Muscle of leg (tissue), 11 donors: ENCODE data around the gene MBD4. TPM values are rescaled to one million over a fixed set of nuclear protein-coding genes. Genes with fewer than 3 reads are reported as not detected.

Experiments used
- DNase-seq: peaks from one replicate; pipeline ENCODE4 v3.0.0; 2013
- H3K27ac ChIP-seq: one replicate; pipeline ENCODE4 v1.5.1; 2013; ENCODE audit warnings: mild to moderate bottlenecking, low read length, control low read depth
- H3K27me3 ChIP-seq: one replicate; pipeline ENCODE4 v1.6.1; 2013; ENCODE audit warnings: low read length; ENCODE audit not compliant: control insufficient read depth, insufficient read depth
- H3K36me3 ChIP-seq: one replicate; pipeline ENCODE4 v1.6.1; 2013; ENCODE audit warnings: low read length; ENCODE audit not compliant: control insufficient read depth, insufficient read depth
- H3K4me1 ChIP-seq: one replicate; pipeline ENCODE4 v1.6.1; 2013; ENCODE audit warnings: low read length; ENCODE audit not compliant: control insufficient read depth, insufficient read depth
- H3K4me3 ChIP-seq: one replicate; pipeline ENCODE4 v1.5.1; 2013; ENCODE audit warnings: low read length, control low read depth
- H3K9me3 ChIP-seq: replicated peaks from 2 replicates; pipeline ENCODE4 v1.6.1; 2013; ENCODE audit warnings: low read depth, low read length; ENCODE audit not compliant: control insufficient read depth
- WGBS: methylation state at CpG from one replicate; pipeline ENCODE4 v1.1.5; 2013; ENCODE audit warnings: missing lambda C conversion rate; ENCODE audit not compliant: insufficient coverage; 5-methylcytosine and 5-hydroxymethylcytosine counted together
- polyA plus RNA-seq, 8 donors: library from polyadenylated mRNA; unstranded; fragments of 120-200 nt; gene quantifications; one replicate each; pipeline versions ENCODE4 v1.2.1 to v1.2.3, GENCODE V29; 2013; ENCODE audit warnings: inconsistent platforms in 1 of 8, low replicate concordance in 1 of 8; ENCODE audit not compliant: insufficient read length in 8 of 8, insufficient read depth in 1 of 8
- total RNA-seq: library from RNA; stranded (reverse); fragments of 120-200 nt; gene quantifications from one replicate; pipeline ENCODE4 v1.2.4, GENCODE V29; 2013

MBD4 gene
- total and polyA plus RNA-seq, 9 donors, result 22.6 to 28.1 (median 25.3) TPM

DNA sequence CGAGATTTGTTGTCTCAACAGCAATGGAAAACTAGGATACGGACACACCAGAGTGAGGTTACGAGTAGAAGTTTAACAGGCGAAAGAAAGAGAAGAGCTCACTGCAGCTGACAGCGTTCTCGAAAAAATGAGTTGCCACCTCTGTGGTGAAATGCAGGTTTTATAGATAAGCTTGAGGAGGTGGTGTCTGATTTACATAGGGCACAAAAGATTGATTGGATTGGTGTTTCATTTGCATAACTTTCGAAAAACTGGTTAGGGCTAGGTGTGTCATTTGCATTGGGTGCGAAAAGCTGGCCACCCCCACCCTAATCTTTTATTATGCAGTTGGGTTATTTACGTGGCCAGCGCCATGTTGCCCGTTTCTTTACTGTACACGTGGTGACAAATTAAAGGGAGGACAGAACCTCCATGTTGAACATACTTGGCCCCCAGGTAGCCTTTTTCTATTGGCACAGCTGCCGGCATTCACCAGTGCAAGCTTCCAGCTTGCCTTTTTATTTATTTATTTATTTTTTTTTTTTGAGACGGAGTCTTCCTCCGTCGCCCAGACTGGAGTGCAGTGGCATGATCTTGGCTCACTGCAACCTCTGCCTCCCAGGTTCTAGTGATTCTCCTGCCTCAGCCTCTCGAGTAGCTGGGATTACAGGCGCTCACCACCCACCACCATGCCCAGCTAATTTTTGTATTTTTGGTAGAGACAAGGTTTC lies 8.6 kb upstream of the MBD4 start:
- Histone ChIP-seq H3K27me3 (no peaks in the 10 kb centered on the region), H3K4me1 (peaks cover under 1% of the 10 kb centered on the region), H3K36me3 (peaks cover 24% of the 10 kb centered on the region), H3K27ac (no peak overlapping the region), H3K9me3 (no peaks in the 10 kb centered on the region), H3K4me3 (no peak overlapping the region)
- WGBS, result 81% methylated on average over 10 of the region's 18 CpGs
- DNase-seq, result no peak

DNA sequence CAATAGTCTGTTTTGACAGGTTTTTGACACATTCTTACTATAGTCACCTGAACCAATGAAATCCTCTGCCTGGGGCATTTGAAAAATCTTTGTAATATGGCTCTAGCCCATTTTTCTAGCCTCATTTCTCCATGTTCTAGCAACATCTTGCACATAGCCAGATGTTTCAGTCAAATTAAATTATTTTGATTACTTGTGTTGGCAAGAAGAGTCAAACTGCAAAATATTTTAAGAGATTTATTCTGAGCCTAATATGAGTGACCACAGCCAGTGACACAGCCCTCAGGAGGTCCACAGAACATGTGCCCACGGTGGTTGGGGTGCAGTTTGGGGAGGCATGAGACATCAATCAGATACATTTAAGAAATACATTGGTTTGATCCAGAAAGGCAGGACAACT lies 7.2 kb upstream of the MBD4 start:
- no peak overlapping the region for H3K4me3 ChIP-seq
- DNase-seq, result no peak
- 43% methylated on average over 1 of the region's 1 CpG for WGBS
- H3K27ac ChIP-seq, result no peak overlapping the region
- H3K9me3 ChIP-seq, result no peaks in the 10 kb centered on the region
- H3K27me3 ChIP-seq, result no peaks in the 10 kb centered on the region
- peaks cover 10% of the 10 kb centered on the region for H3K36me3 ChIP-seq
- peaks cover 9% of the 10 kb centered on the region for H3K4me1 ChIP-seq

DNA sequence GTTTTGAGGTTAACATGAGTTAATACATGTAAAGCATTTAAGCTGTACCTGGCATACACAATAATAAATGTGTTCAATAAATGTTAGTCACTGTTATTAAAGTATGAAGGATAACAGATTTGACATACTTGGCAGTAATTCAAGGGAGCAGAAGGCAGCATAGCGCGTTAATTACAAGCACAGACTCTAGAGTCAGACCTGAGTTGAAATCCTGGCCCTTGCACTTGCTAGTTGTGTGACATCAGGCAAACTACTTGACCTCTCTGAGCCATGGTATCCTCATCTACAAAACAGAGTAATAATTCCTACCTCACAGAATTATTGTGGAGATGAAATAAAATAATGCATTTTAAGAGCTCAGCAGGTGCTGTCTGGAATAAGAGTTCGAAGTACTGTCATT lies 5.7 kb upstream of the MBD4 start:
- H3K27me3 ChIP-seq, result no peaks in the 10 kb centered on the region
- H3K4me1 ChIP-seq, result peaks cover 20% of the 10 kb centered on the region
- H3K36me3 ChIP-seq, result peaks cover 3% of the 10 kb centered on the region
- no peak overlapping the region for H3K27ac ChIP-seq
- DNase-seq, result no peak
- H3K4me3 ChIP-seq, result no peak overlapping the region
- no peaks in the 10 kb centered on the region for H3K9me3 ChIP-seq
- no CpG with 5 or more reads among the region's 3 CpGs for WGBS

- Histone ChIP-seq H3K36me3 (peaks cover 3% of the 10 kb centered on the region), H3K4me3 (no peak overlapping the region), H3K9me3 (no peaks in the 10 kb centered on the region), H3K27ac (no peak overlapping the region), H3K27me3 (no peaks in the 10 kb centered on the region), H3K4me1 (peaks cover 24% of the 10 kb centered on the region)
- no peak for DNase-seq
Measured at GRCh38 chr3:129442947-129443346, 3.2 kb upstream of the MBD4 start.

DNA sequence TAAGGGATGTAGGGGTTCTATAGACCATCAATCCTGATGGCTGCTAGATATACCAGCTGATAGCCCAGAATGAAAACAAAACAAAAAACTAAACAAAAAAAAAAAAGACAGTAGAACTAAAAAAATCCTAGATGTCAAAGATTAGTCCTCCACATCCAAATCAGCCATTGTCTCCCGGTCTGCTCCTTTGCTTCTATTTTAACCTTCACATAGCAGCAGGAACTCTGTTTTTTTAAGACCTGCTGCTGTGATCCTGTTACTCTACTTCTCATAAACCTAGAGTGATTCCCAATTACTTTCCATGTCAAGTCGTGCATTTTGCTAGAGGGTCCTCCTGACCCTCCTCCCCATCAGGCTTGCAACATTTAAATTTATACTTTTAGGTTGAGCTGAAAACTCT lies 2.7 kb upstream of the MBD4 start:
- Histone ChIP-seq H3K4me1 (peaks cover 24% of the 10 kb centered on the region), H3K36me3 (peaks cover 7% of the 10 kb centered on the region), H3K9me3 (no peaks in the 10 kb centered on the region), H3K27ac (peak overlapping the region; percentile 92), H3K27me3 (no peaks in the 10 kb centered on the region), H3K4me3 (no peak overlapping the region)
- 33% methylated on average over 1 of the region's 2 CpGs for WGBS
- no peak for DNase-seq

- H3K27me3 ChIP-seq, result no peaks in the 10 kb centered on the region
- DNase-seq, result peak; percentile 87
- H3K4me1 ChIP-seq, result peaks cover 24% of the 10 kb centered on the region
- H3K27ac ChIP-seq, result peak overlapping the region; percentile 92
- H3K9me3 ChIP-seq, result no peaks in the 10 kb centered on the region
- WGBS, result no CpG with 5 or more reads among the region's 4 CpGs
- H3K36me3 ChIP-seq, result peaks cover 10% of the 10 kb centered on the region
- H3K4me3 ChIP-seq, result no peak overlapping the region
Measured at GRCh38 chr3:129441782-129442181, 2.0 kb upstream of the MBD4 start.

DNA sequence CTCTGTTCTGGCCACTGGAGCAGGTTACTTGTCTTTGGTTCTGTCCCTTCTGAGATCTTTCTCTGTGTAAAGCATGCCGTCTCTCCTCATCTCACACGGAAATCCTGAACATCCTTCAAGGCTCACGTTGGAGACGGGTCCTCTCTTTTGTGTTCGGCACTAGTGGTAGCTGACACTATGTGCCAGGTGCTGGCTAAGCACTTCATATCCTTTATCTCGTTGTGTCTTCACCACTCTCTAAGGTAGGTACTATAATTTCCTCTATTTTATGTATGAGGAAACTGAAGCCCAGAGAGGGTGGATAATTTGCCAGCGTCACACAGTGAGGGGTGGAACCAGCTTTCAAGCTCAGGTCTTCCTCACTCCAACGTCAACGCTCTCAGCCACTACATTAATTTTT lies 1.5 kb upstream of the MBD4 start:
- no peaks in the 10 kb centered on the region for H3K27me3 ChIP-seq
- H3K36me3 ChIP-seq, result peaks cover 10% of the 10 kb centered on the region
- WGBS, result 29% methylated on average over 4 of the region's 9 CpGs
- H3K27ac ChIP-seq, result peak overlapping the region; percentile 92
- no peaks in the 10 kb centered on the region for H3K9me3 ChIP-seq
- DNase-seq, result no peak
- no peak overlapping the region for H3K4me3 ChIP-seq
- peaks cover 24% of the 10 kb centered on the region for H3K4me1 ChIP-seq

GRCh38 chr3:129440618-129441190 lies 956 bp upstream of the MBD4 start:
- H3K4me3 ChIP-seq, result peak overlapping the region; percentile 91
- no peaks in the 10 kb centered on the region for H3K9me3 ChIP-seq
- WGBS, result 0% methylated on average over 4 of the region's 9 CpGs
- peak overlapping the region; percentile 92 for H3K27ac ChIP-seq
- DNase-seq, result no peak
- H3K4me1 ChIP-seq, result peaks cover 24% of the 10 kb centered on the region
- peaks cover 13% of the 10 kb centered on the region for H3K36me3 ChIP-seq
- no peaks in the 10 kb centered on the region for H3K27me3 ChIP-seq

GRCh38 chr3:129439226-129439816 lies 427 bp downstream of the MBD4 start:
- peak; percentile 54 for DNase-seq
- Histone ChIP-seq H3K4me3 (peak overlapping the region; percentile 91), H3K27ac (peak overlapping the region; percentile 92), H3K36me3 (peaks cover 13% of the 10 kb centered on the region), H3K4me1 (peaks cover 24% of the 10 kb centered on the region), H3K27me3 (no peaks in the 10 kb centered on the region), H3K9me3 (no peaks in the 10 kb centered on the region)
- WGBS, result 0% methylated on average over 15 of the region's 17 CpGs

DNA sequence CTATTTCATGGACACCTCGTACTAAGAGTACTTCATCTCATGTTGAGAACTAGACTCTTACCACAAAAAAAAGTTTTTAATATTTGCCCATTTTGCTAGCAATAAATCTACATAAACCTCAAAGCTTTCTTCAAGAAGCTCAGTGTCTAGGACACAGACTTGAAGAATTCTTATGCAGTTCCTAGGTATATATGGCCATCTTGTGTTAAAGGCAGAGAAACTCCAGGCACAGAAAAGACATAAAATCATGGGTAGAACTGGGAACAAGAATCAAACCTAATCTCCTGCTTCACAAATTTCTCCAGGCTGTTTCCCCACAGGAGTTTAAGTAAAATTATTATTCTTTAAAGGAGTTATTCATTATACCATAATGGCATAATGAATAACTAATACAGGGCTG lies 4.4 kb downstream of the MBD4 start:
- Histone ChIP-seq H3K27ac (no peak overlapping the region), H3K9me3 (no peaks in the 10 kb centered on the region), H3K4me1 (peaks cover 4% of the 10 kb centered on the region), H3K27me3 (no peaks in the 10 kb centered on the region), H3K4me3 (no peak overlapping the region), H3K36me3 (peaks cover 31% of the 10 kb centered on the region)
- WGBS, result 60% methylated on average over 1 of the region's 1 CpG
- no peak for DNase-seq
